H1 (cell line): Measurements from ENCODE around the gene ATP13A3. TPM values are rescaled to one million over a fixed set of nuclear protein-coding genes. Genes with fewer than 3 reads are reported as not detected.

Experiments used
- CTCF ChIA-PET: fragments of 300-600 bp; sonication (Branson Sonifier 250); formaldehyde crosslinking; loops from one replicate; lab custom pipeline; 2021; ENCODE audit not compliant: partially characterized antibody; lab: Charles Lee
- POLR2A ChIA-PET: fragments of 300-600 bp; sonication (Branson Sonifier 250); formaldehyde crosslinking; loops from one replicate; lab custom pipeline; 2021; ENCODE audit warnings: inconsistent platforms; ENCODE audit not compliant: partially characterized antibody; lab: Charles Lee
- DNase-seq, 2 experiments: peaks; one replicate each; pipeline versions ENCODE4 v3.0.0 to v3.0.0-alpha.2; 2010 to 2022; ENCODE audit warnings: low spot score in 2 of 2, low read depth in 1 of 2, mixed read lengths in 1 of 2
- FAIRE-seq: peaks from 2 replicates; lab custom pipeline; 2011; peaks lifted over from hg19 to GRCh38; lab: Jason Lieb, UNC
- H2AFZ ChIP-seq: 2 replicates; pipeline ENCODE4 v1.8.1; 2012; ENCODE audit warnings: low read length, inconsistent platforms
- H2AK5ac ChIP-seq: 2 replicates; pipeline ENCODE4 v1.6.1; 2013; ENCODE audit warnings: low read depth, low read length
- H2BK120ac ChIP-seq: replicated peaks from 2 replicates; pipeline ENCODE3; 2013; ENCODE audit warnings: low read depth, low read length, inconsistent platforms
- H2BK12ac ChIP-seq: 2 replicates; pipeline ENCODE4 v1.6.1; 2013; ENCODE audit warnings: low read depth, low read length
- H2BK15ac ChIP-seq: 2 replicates; pipeline ENCODE4 v1.6.1; 2013; ENCODE audit warnings: low read length
- H2BK20ac ChIP-seq: 2 replicates; pipeline ENCODE4 v1.6.1; 2013; ENCODE audit warnings: low read length
- H2BK5ac ChIP-seq: 2 replicates; pipeline ENCODE4 v1.6.1; 2013; ENCODE audit warnings: low read depth, low read length
- H3K14ac ChIP-seq: 2 replicates; pipeline ENCODE4 v1.6.1; 2013; ENCODE audit warnings: inconsistent platforms; ENCODE audit not compliant: insufficient read length
- H3K18ac ChIP-seq: 2 replicates; pipeline ENCODE4 v1.6.1; 2013; ENCODE audit warnings: low read length; ENCODE audit errors: extremely low read depth
- H3K23ac ChIP-seq: 2 replicates; pipeline ENCODE4 v1.6.1; 2013; ENCODE audit warnings: inconsistent platforms; ENCODE audit not compliant: insufficient read length
- H3K23me2 ChIP-seq: 2 replicates; pipeline ENCODE4 v1.6.1; 2013; ENCODE audit warnings: low read depth, low read length
- H3K27ac ChIP-seq: 2 replicates; pipeline ENCODE4 v1.6.1; 2011; ENCODE audit warnings: low read depth, low read length, inconsistent platforms
- H3K27me3 ChIP-seq, 4 experiments: replicated peaks in 1 of 4; 1 replicate in 1 of 4; 2 replicates in 3 of 4; pipeline versions ENCODE4 v1.6.1 to v1.8.1; 2011 to 2013; ENCODE audit warnings: low read length in 3 of 4, mild to moderate bottlenecking in 3 of 4, inconsistent platforms in 2 of 4, mixed read lengths in 2 of 4, moderate library complexity in 1 of 4; ENCODE audit not compliant: control insufficient read depth in 3 of 4, insufficient read depth in 3 of 4; ENCODE audit errors: extremely low read depth in 1 of 4
- H3K36me3 ChIP-seq, 4 experiments: 2 replicates each; pipeline versions ENCODE4 v1.6.1 to v1.8.1; 2011 to 2013; ENCODE audit warnings: mild to moderate bottlenecking in 4 of 4, low read length in 3 of 4, moderate library complexity in 2 of 4, control low read depth in 1 of 4, inconsistent platforms in 1 of 4; ENCODE audit not compliant: insufficient read depth in 4 of 4, control insufficient read depth in 2 of 4
- H3K4ac ChIP-seq: replicated peaks from 2 replicates; pipeline ENCODE3; 2013; ENCODE audit warnings: low read length, low read depth, mixed read lengths, inconsistent platforms; ENCODE audit not compliant: insufficient read length
- H3K4me1 ChIP-seq, 4 experiments: replicated peaks in 1 of 4; 1 replicate in 1 of 4; 2 replicates in 3 of 4; pipeline versions ENCODE4 v1.6.1 to v1.8.1; 2011 to 2013; ENCODE audit warnings: low read length in 3 of 4, inconsistent platforms in 2 of 4, mixed read lengths in 1 of 4; ENCODE audit not compliant: insufficient read depth in 4 of 4, control insufficient read depth in 3 of 4
- H3K4me2 ChIP-seq, 2 experiments: 2 replicates each; pipeline versions ENCODE4 v1.6.1 to v1.8.1; 2011 to 2013; ENCODE audit warnings: low read depth in 2 of 2, low read length in 2 of 2, control low read depth in 1 of 2, inconsistent platforms in 1 of 2, mild to moderate bottlenecking in 1 of 2; ENCODE audit not compliant: insufficient read depth in 1 of 2
- H3K4me3 ChIP-seq, 4 experiments: fragments of 200-600, 300-600 bp in 1 of 4; sonication (generic), shearing (Covaris generic), sonication (Bioruptor Twin) in 1 of 4; 2 replicates each; pipeline versions ENCODE4 v1.5.1 to v1.8.1; 2011 to 2016; ENCODE audit warnings: low read length in 4 of 4, low read depth in 3 of 4, control low read depth in 2 of 4, inconsistent platforms in 2 of 4, mild to moderate bottlenecking in 2 of 4, mixed read lengths in 1 of 4, moderate library complexity in 1 of 4; ENCODE audit not compliant: insufficient read depth in 2 of 4; ENCODE audit errors: extremely low read depth in 1 of 4
- H3K56ac ChIP-seq: replicated peaks from 2 replicates; pipeline ENCODE3; 2013; ENCODE audit warnings: low read depth, mild to moderate bottlenecking, mixed read lengths, low read length, inconsistent platforms; ENCODE audit not compliant: insufficient read length
- H3K79me1 ChIP-seq: 2 replicates; pipeline ENCODE4 v1.6.1; 2013; ENCODE audit warnings: low read depth, low read length, control low read depth
- H3K79me2 ChIP-seq, 2 experiments: 2 replicates each; pipeline versions ENCODE4 v1.6.1 to v1.8.1; 2012 to 2013; ENCODE audit warnings: low read length in 2 of 2, mild to moderate bottlenecking in 2 of 2, inconsistent platforms in 1 of 2; ENCODE audit not compliant: insufficient read depth in 2 of 2, control insufficient read depth in 1 of 2
- H3K9ac ChIP-seq, 4 experiments: replicated peaks in 1 of 4; 1 replicate in 1 of 4; 2 replicates in 3 of 4; pipeline versions ENCODE4 v1.6.1 to v1.8.1; 2011 to 2013; ENCODE audit warnings: low read depth in 3 of 4, low read length in 3 of 4, control low read depth in 2 of 4, mild to moderate bottlenecking in 2 of 4, moderate library complexity in 2 of 4, inconsistent platforms in 1 of 4; ENCODE audit errors: extremely low read depth in 1 of 4
- H3K9me3 ChIP-seq, 2 experiments: 2 replicates each; pipeline versions ENCODE4 v1.6.1 to v1.8.1; 2012 to 2013; ENCODE audit warnings: mild to moderate bottlenecking in 2 of 2, moderate library complexity in 2 of 2, control low read depth in 1 of 2, inconsistent platforms in 1 of 2, low read depth in 1 of 2, low read length in 1 of 2, mixed read lengths in 1 of 2; ENCODE audit not compliant: insufficient read depth in 2 of 2
- H4K20me1 ChIP-seq, 2 experiments: replicated peaks in 1 of 2; 2 replicates each; pipeline versions ENCODE3 to v1.8.1; 2011 to 2013; ENCODE audit warnings: inconsistent platforms in 2 of 2, low read length in 2 of 2, mild to moderate bottlenecking in 1 of 2; ENCODE audit not compliant: insufficient read depth in 2 of 2, control insufficient read depth in 1 of 2
- H4K5ac ChIP-seq: 2 replicates; pipeline ENCODE4 v1.6.1; 2013; ENCODE audit warnings: low read length, low read depth, mixed read lengths, inconsistent platforms; ENCODE audit not compliant: insufficient read length
- H4K8ac ChIP-seq: 2 replicates; pipeline ENCODE4 v1.8.0; 2013; ENCODE audit warnings: mild to moderate bottlenecking, moderate library complexity, low read length, inconsistent platforms; ENCODE audit not compliant: insufficient read depth; ENCODE audit errors: extremely low read depth
- H4K91ac ChIP-seq: replicated peaks from 2 replicates; pipeline ENCODE3; 2013; ENCODE audit warnings: low read length, mixed read lengths, inconsistent platforms; ENCODE audit not compliant: insufficient read length
- CTCF ChIP-seq, 3 experiments: IDR thresholded peaks; 1 replicate in 2 of 3; 2 replicates in 1 of 3; pipeline versions ENCODE4 v1.5.1 to v1.6.1; 2011; ENCODE audit warnings: low read length in 3 of 3, mild to moderate bottlenecking in 3 of 3, inconsistent platforms in 2 of 3, low read depth in 1 of 3, moderate library complexity in 1 of 3; ENCODE audit not compliant: insufficient read depth in 1 of 3; ENCODE audit errors: control extremely low read depth in 1 of 3
- E2F6 ChIP-seq: IDR thresholded peaks from 2 replicates; pipeline ENCODE4 v1.6.1; 2012; ENCODE audit warnings: inconsistent platforms
- HDAC2 ChIP-seq, 2 experiments: fragments of 300-600 bp in 1 of 2; sonication (generic) in 1 of 2; IDR thresholded peaks; 2 replicates each; pipeline ENCODE4 v1.6.1; 2011 to 2012; ENCODE audit warnings: low read depth in 2 of 2, low read length in 2 of 2, mild to moderate bottlenecking in 2 of 2, moderate library complexity in 2 of 2, borderline replicate concordance in 1 of 2, inconsistent platforms in 1 of 2
- NANOG ChIP-seq: IDR thresholded peaks from 2 replicates; pipeline ENCODE4 v1.6.1; 2011; ENCODE audit warnings: low read length, low read depth, mild to moderate bottlenecking, inconsistent platforms; ENCODE audit not compliant: insufficient read depth, poor library complexity, severe bottlenecking
- PHF8 ChIP-seq: fragments of 200-600 bp; sonication (generic); conservative IDR thresholded peaks from 2 replicates; pipeline ENCODE4 v1.7.1; 2012; ENCODE audit warnings: low read depth, mild to moderate bottlenecking, inconsistent platforms, low read length, moderate library complexity
- RBBP5 ChIP-seq: IDR thresholded peaks from 2 replicates; pipeline ENCODE4 v1.7.1; 2012; ENCODE audit warnings: low read depth, mild to moderate bottlenecking, inconsistent platforms, low read length, moderate library complexity, borderline replicate concordance
- SIX5 ChIP-seq: IDR thresholded peaks from 2 replicates; pipeline ENCODE4 v1.6.1; 2011; ENCODE audit warnings: mild to moderate bottlenecking, low read depth, low read length
- SRF ChIP-seq: IDR thresholded peaks from 2 replicates; pipeline ENCODE4 v1.6.1; 2011; ENCODE audit warnings: mild to moderate bottlenecking, low read depth, low read length, moderate library complexity
- ZNF274 ChIP-seq: IDR thresholded peaks from 2 replicates; pipeline ENCODE4 v1.7.0; 2012; ENCODE audit warnings: low read length, borderline replicate concordance; ENCODE audit errors: extremely low read depth
- WGBS, 2 experiments: shearing (Covaris generic) in 1 of 2; methylation state at CpG; one replicate each; pipeline versions ENCODE4 v1.1.6 to v1.1.7; 2013 to 2015; ENCODE audit warnings: low lambda C conversion rate in 2 of 2, mixed read lengths in 2 of 2, inconsistent platforms in 1 of 2, low coverage in 1 of 2, missing lambda C conversion rate in 1 of 2; ENCODE audit not compliant: insufficient replicate concordance in 2 of 2, insufficient coverage in 1 of 2, insufficient read length in 1 of 2; ENCODE audit errors: extremely low coverage in 1 of 2, missing lambda C conversion rate in 1 of 2; 5-methylcytosine and 5-hydroxymethylcytosine counted together
- polyA plus RNA-seq, 7 experiments: library from polyadenylated mRNA; depleted of rRNA in 3 of 7; stranded (reverse) in 5 of 7; unstranded in 2 of 7; fragments of >200 nt in 5 of 7; fragments of 200-250 nt in 2 of 7; gene quantifications; 1 replicate in 5 of 7; 2 replicates in 1 of 7; 4 replicates in 1 of 7; pipeline versions ENCODE4 v1.2.1 to v1.2.3, GENCODE V29; 2011 to 2013; ENCODE audit warnings: missing spikeins in 2 of 7, mixed read lengths in 2 of 7
- total RNA-seq: library from RNA; stranded (reverse); fragmentation: NEBNext Ultra II Directional; extraction: Animal tissue kit (Norgen Biotek cat#: 25700); gene quantifications from 2 replicates; pipeline ENCODE4 v1.2.1, GENCODE V29; 2021

ATP13A3 gene
- total and polyA plus RNA-seq, 2 of the 8 experiments (the other 6 are each of a cell fraction or from before 2014, with no cell fraction given), result 18.6 to 92.2 TPM

- no peaks in the 10 kb centered on the region for H3K79me1 ChIP-seq
- no peaks in the 10 kb centered on the region for H3K23me2 ChIP-seq
- H3K4ac ChIP-seq, result no peak overlapping the region
- no peak overlapping the region for H4K91ac ChIP-seq
- FAIRE-seq, result no peak
- H3K27me3 ChIP-seq, result no peaks in the 10 kb centered on the region
- H2BK5ac ChIP-seq, result no peak overlapping the region
- H3K36me3 ChIP-seq, result peaks cover 8 to 54% (median 23%) of the 10 kb centered on the region in 4 experiments; a peak in 7 of 8 replicates
- H2AFZ ChIP-seq, result no peak overlapping the region
- no peak overlapping the region for H2BK20ac ChIP-seq
- H3K4me3 ChIP-seq, result no peak overlapping the region
- no peak overlapping the region for H3K4me2 ChIP-seq
- H2BK15ac ChIP-seq, result no peak overlapping the region
- no peaks in the 10 kb centered on the region for H3K9me3 ChIP-seq
- no peaks in the 10 kb centered on the region; a peak in 1 of 7 replicates for H3K4me1 ChIP-seq
- H3K56ac ChIP-seq, result no peak overlapping the region
- H3K23ac ChIP-seq, result no peak overlapping the region
- no peak overlapping the region for H2BK120ac ChIP-seq
- no peak overlapping the region for H2BK12ac ChIP-seq
- H3K27ac ChIP-seq, result no peak overlapping the region
- ChIA-PET CTCF (no interaction called here), POLR2A (interaction anchor here (0.9 kb wide), 1 partner anchor 17 kb away, joined by 3 read pairs; no protein-coding TSS in a partner anchor)
- H3K14ac ChIP-seq, result no peak overlapping the region
- no peak for DNase-seq
- no peak overlapping the region for H3K9ac ChIP-seq
- H3K18ac ChIP-seq, result no peak overlapping the region
- H4K20me1 ChIP-seq, result no peaks in the 10 kb centered on the region
- H4K5ac ChIP-seq, result no peak overlapping the region
- no peaks in the 10 kb centered on the region for H3K79me2 ChIP-seq
- H4K8ac ChIP-seq, result no peak overlapping the region
- no peak overlapping the region for H2AK5ac ChIP-seq
- 90% methylated on average over 1 of the region's 1 CpG; no CpG with 5 or more reads in 1 of the 2 experiments for WGBS, 2 experiments
- TF ChIP-seq CTCF (IDR thresholded peaks at IDR 0.05; ENCODE audit: control extremely low read depth in 1 of 3, insufficient read depth in 1 of 3, low read depth in 1 of 3, low read length in 3 of 3), result no peak
- TF ChIP-seq NANOG, result no peak
- no peak for TF ChIP-seq SRF
- no peak for TF ChIP-seq PHF8
- no peak for TF ChIP-seq SIX5
- TF ChIP-seq E2F6, result no peak
- no peak for TF ChIP-seq HDAC2 (IDR thresholded peaks at IDR 0.05; ENCODE audit: borderline replicate concordance in 1 of 2, low read depth in 2 of 2, low read length in 2 of 2)
- no peak for TF ChIP-seq ZNF274
- no peak for TF ChIP-seq RBBP5
Observed at GRCh38 chr3:194424373-194424772, 62.4 kb downstream of the ATP13A3 start.
